KOPT-K1 (cell line): Measurements from ENCODE around the gene ADCY9.

ENCODE experiments used
- H3K27ac ChIP-seq: fragments of 200-600 bp; sonication (generic); 2 replicates; pipeline ENCODE4 v1.5.1; 2016; ENCODE audit warnings: antibody characterized with exemption, mild to moderate bottlenecking, low read depth, low read length; ENCODE audit not compliant: poor library complexity, severe bottlenecking
- H3K36me3 ChIP-seq: fragments of 200-600 bp; sonication (generic); 2 replicates; pipeline ENCODE4 v1.5.1; 2017; ENCODE audit warnings: antibody characterized with exemption, mild to moderate bottlenecking, low read length, moderate library complexity; ENCODE audit not compliant: insufficient read depth
- H3K9me3 ChIP-seq: fragments of 200-600 bp; sonication (generic); 2 replicates; pipeline ENCODE4 v1.5.1; 2017; ENCODE audit warnings: antibody characterized with exemption, low read length, mild to moderate bottlenecking; ENCODE audit not compliant: insufficient read depth, poor library complexity, severe bottlenecking

The ADCY9 gene

DNA sequence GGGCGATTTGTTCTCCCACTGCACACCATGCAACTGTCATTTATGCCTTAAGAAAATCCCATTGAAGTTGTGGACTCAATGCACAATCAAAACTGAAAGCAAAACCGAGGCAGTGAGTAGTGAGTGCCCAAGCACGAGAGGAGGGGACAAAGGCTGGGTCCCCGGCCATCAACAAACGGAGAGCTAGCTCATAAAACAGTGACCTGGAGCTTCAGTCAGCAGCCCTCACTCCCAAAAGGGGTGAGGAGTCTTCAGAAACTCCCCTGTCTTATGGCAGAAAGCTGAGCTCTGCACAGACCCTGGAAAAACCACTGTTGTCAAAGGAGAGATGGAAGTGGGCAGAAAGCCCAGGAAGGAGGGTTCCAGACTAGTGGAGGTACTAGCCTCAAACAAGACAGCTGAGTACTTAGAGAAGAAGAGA is 96.9 kb downstream of the ADCY9 start:
- no peaks in the 10 kb centered on the region for H3K9me3 ChIP-seq
- H3K36me3 ChIP-seq: no peaks in the 10 kb centered on the region
- H3K27ac ChIP-seq: no peak overlapping the region

DNA sequence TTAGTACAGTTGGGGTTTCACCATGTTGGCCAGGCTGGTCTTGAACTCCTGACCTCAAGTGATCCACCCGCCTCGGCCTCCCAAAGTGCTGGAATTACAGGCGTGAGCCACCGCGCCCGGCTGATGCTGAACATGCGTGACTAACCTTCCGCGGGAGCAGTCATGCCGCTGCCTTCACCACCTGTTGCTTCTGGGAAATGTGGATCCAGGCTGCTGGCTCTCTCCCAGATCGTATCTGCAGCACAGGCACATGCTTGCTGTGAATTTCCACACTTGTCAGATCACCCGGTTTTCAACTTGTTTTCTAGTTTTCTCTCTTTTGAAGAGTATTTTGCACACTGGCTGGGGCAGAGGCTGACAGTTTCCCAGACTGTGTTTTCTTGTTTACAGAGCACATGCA is 97.9 kb downstream of the ADCY9 start:
- Histone ChIP-seq H3K36me3 (no peaks in the 10 kb centered on the region), H3K9me3 (no peaks in the 10 kb centered on the region), H3K27ac (no peak overlapping the region)

DNA sequence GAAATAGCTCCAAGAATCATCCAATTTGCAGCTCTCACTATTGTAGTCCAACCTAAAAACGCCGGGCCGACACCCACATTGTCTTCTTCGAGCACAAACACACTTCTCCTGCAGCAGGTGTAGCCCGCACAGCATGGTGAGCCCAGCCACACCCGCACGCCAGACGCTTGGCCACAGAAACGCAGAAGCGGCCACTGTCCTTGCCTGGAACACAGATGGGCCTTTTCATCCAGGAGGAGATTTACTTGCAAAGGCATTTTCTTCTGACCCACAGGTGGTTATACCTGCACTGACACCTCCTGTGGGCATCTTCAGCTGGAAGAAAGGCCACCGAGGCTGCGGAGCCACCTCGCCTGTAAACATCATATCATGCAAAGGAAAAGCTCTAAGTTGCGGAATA is 98.4 kb downstream of the ADCY9 start:
- Histone ChIP-seq H3K27ac (no peak overlapping the region), H3K36me3 (no peaks in the 10 kb centered on the region), H3K9me3 (no peaks in the 10 kb centered on the region)

DNA sequence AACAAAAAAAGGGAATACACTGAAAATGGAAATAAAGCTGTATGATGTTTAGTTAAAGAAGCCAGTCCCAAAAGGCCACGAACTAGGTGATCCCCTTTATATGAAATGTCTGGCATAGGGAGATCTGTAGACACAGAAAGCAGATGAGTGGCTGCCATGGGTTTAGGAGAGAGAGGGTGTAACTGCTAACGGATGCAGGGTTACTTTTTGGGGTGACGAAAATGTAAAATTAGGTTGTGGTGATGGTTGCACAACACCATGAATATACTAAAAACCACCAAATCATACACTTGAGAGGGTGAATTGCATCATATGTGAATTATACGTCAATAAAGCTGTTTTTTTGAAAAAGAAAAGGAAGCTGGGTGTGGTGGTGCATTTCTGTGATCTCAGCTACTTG is 99.6 kb downstream of the ADCY9 start:
- Histone ChIP-seq H3K36me3 (no peaks in the 10 kb centered on the region), H3K27ac (no peak overlapping the region), H3K9me3 (no peaks in the 10 kb centered on the region)

DNA sequence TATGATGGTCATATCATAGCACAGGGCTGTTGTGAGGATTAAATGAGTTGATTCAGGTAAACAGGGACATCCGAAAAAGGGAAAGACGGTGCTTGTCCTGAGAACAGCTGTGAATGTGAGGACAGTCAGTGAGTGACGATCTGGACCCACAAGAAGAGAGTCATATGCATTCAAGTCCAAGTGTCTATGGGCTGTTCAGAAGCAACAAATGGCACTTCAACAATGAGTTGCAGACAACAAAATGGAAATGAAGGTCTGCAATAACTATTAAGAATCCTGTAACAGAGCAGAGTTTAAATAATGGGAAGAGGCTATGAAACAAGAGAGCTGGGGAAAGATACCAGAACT is 100.3 kb downstream of the ADCY9 start:
- Histone ChIP-seq H3K36me3 (no peaks in the 10 kb centered on the region), H3K9me3 (no peaks in the 10 kb centered on the region), H3K27ac (no peak overlapping the region)

DNA sequence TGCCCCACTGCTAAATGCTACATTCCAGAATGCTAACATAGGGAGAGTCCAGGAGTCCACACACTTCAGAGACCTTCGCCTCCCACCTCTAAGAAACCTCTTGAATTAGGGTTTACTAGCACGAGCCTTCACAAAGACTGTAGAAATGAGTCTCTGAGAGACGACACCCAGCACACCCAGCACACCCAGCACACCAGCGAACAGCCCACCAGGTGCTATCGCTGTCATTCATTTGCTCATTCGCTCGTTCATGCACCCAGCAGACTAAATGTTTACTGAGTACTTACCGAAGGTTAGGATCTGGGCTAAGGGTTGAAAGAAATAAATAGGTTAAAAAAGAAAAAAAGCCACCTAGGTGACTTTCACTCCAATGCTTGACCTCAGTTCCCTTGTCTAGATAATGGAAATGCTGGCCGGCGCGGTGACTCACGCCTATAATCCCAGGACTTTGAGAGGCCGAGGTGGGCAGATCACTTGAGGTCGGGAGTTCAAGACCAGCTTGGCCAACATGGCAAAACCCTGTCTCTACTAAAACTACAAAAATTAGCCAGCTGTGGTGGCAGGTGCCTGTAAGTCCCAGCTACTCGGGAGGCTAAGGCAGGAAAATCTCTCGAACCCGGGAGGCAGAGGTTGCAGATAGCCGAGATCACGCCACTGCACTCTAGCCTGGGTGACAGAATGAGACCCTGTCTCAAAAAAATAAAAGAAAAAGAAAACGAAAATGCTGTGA is 100.8 kb downstream of the ADCY9 start:
- Histone ChIP-seq H3K27ac (no peak overlapping the region), H3K9me3 (no peaks in the 10 kb centered on the region), H3K36me3 (no peaks in the 10 kb centered on the region)

DNA sequence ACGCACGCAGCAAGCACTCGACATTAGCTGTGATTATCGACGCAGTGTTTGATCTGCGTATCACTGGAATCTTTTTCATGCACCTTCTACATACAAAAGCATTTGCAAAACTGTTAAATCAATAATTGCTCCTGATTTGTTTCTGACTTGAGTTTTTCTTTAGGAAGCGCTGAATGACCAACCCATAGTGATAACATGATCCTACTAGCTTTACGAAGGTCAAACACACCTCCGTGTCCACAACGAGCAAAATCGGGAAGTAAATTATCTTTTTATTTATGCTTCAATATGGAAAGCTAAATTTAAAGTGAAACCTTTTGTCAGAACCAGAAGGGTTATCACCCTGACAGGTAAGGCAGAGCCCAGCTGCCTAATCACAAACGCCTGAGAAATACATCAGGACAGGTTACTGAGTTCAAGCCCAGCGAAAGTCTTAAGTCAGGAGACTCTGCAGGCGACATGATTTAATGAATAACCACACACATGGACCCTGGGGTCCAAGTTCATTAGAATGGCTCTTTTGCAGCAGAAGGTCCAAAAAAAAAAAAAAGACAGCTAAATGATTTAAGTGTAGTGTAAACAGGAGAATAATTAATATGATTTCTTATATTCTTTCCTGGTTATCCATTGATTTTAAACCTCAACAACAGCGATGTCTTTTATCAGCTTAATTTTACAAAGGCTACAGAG is 104.2 kb downstream of the ADCY9 start:
- Histone ChIP-seq H3K9me3 (no peaks in the 10 kb centered on the region), H3K36me3 (no peaks in the 10 kb centered on the region), H3K27ac (no peak overlapping the region)

DNA sequence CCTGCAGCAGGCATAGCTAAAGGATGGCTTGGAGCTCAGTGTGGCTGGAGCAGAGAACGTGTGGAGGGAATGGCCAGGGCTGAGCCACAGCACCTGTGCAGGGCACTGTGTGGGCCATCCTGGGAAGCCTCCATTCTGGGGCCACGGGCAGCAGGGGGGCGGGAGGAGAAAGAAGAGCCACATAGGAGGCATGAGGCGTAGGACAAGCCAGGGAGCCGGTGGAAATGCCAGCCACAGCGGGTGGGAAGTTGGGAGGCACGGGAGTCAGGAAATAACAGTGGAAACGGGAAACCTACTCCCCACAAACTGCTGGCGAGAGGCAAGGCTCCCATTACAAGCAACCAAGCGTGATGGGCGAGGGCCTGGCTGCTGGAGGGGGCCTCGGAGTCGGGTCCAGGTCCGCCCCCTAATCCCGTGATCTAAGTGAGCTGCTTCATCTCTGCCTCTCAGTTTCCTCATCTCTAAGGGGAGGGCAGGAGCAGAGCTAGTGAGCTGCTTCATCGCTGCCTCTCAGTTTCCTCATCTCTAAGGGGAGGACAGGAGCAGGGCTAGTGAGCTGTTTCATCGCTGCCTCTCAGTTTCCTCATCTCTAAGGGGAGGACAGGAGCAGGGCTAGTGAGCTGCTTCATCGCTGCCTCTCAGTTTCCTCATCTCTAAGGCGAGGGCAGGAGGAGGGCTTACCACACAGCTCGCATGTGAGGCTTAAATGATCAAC is 104.9 kb downstream of the ADCY9 start:
- H3K36me3 ChIP-seq: no peaks in the 10 kb centered on the region
- no peaks in the 10 kb centered on the region for H3K9me3 ChIP-seq
- no peak overlapping the region for H3K27ac ChIP-seq

DNA sequence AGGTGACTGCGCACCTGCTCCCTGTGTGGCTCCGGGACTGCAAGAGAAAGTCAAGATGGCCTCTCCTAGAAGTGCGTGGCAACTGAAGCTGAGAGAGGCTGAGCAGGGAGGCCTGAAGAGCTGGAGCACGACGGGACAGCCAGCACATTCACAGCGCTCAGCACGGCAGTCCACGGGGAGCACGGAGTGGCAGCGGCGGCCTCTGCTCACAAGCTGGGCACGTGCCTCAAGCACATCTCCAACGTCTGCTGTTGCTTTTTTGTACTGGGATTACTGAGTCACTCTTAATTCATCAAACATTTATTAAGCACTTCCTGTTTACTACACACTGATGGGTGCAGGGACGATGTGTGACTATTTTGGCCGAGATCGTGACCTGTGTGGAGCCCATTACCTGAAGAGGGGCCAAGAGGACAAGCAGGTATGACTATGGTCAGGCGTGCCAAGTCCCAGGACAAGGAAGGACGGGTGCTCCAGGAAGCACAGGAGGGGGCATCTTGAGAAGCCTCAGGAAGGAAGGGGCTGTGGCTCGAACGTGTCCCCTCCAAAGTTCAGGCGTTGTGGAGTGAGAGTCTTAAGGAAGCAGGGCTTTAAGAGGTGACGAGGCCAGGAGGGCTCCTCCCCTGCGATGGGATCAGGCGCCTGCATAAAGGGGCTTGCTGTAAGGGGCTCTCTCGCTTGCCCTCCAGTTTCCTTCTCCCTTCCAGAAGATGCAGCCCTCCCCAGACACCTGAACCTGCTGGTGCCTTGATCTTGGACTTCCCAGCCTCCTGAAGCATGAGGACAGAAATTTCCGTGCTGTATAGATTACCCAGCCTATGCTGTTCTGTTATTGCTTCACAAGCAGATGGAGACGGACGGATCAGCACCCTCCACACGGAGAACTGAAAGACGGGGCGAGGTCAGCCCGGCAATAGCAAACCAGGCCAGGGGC is 105.8 kb downstream of the ADCY9 start:
- no peaks in the 10 kb centered on the region for H3K36me3 ChIP-seq
- H3K27ac ChIP-seq: no peak overlapping the region
- H3K9me3 ChIP-seq: no peaks in the 10 kb centered on the region

DNA sequence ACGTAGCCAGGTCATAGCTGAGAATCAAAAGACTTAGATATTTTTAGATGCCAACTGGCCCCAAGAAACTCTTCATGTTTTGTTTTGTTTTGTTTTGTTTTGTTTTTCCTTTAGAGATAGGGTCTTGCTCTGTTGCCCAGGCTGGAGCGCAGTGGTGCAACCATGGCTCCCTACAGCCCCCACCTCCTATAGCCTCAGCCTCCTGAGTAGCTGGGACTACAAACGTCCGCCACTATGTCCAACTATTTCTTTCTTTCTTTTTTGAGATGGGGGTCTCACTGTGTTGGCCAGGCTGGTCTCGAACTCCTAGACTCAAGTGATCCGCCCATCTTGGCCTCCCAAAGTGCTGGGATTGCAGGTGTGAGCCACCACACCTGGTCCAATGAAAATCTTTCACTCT is 107.1 kb downstream of the ADCY9 start:
- Histone ChIP-seq H3K9me3 (no peaks in the 10 kb centered on the region), H3K27ac (no peak overlapping the region), H3K36me3 (no peaks in the 10 kb centered on the region)

DNA sequence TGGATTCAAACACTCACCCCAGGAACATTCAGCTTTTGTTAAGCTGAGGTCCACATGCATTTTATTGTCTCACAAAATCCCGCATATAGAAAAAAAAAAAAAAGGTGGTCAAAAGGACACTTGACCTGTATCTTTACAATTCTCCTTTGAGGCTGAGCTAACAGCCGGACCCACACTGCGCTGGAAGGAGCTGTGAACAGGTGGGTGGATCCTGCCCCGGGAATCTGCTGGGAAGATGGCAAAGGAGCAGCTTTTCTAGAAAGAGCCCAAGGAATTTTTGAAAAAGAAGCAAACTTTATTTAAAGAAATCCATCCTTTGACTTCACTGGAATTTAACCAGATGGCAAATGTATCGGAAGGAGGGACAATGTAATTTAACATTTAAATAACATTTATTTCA is 108.1 kb downstream of the ADCY9 start:
- Histone ChIP-seq H3K27ac (no peak overlapping the region), H3K36me3 (no peaks in the 10 kb centered on the region)

DNA sequence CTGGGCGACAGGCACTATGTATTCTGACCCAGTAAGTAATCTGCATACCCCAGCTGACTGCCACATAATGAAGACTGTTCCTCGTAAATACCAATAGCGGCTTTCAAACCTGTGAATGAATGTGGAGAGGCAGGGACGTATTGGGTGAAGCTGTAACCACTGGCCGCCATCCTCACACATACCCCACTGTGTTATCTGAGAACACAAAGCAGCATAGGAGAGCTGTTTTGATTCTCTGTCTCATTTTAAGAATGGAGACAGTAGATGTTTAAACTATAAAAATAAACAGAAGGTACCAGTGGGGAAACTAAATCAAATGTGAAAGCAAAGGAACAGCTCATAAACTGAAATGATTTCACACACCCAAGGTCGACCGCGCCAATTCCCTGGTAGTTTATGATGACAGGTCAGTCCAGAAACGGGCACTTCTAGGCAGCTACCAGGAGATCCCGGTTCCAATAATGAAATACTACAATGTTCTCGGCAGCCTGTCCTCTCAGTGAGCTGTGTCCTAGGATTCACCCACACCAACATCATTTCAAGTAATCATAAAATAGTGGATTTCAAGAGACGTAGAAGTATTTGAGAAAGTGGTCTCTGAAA is 109.7 kb downstream of the ADCY9 start:
- H3K27ac ChIP-seq: no peak overlapping the region
- no peaks in the 10 kb centered on the region for H3K9me3 ChIP-seq
- no peaks in the 10 kb centered on the region for H3K36me3 ChIP-seq

More for the DNA sequence above, 108.1 kb downstream of the ADCY9 start:
- H3K9me3 ChIP-seq: no peaks in the 10 kb centered on the region

DNA sequence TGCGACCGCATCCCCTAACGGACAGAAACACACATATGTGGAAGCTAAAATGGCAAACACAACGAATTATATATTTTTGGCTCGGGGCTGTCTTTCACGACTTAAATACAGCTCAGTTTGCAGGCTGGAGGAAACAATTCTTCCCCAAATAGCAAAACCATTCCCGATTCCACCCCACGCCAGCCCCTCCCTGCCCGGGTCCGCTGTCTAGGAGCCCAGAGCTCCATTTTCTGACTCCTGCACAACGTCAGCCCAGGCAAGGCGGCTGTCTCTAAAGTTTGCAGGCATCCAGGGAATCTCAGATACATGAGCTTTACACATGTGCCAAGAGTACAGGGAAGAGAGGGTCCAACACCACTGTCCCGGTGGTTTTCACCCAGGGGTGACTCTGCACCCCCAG is 110.5 kb downstream of the ADCY9 start:
- Histone ChIP-seq H3K36me3 (no peaks in the 10 kb centered on the region), H3K9me3 (no peaks in the 10 kb centered on the region), H3K27ac (no peak overlapping the region)

DNA sequence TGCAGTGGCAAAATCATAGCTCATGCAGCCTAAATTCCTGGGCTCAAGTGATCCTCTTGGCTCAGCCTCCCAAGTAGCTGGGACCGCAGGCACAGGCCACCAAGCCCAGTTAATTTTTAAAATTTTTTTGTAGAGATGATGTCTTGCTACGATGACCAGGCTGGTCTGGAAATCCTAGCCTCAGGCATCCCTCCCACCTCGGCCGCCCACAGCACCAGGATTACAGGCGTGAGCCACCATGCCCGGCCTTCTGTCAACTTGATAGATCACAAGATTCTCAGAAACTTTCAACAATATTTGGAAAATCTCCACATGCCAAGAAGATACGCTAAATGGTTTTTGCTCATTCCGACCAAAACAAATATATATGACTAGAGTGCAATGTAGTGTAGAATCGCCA is 111.0 kb downstream of the ADCY9 start:
- Histone ChIP-seq H3K9me3 (no peaks in the 10 kb centered on the region), H3K27ac (no peak overlapping the region), H3K36me3 (no peaks in the 10 kb centered on the region)
